ENCODE measurements around the gene KCTD15. TPM values are rescaled to one million over a fixed set of nuclear protein-coding genes. Genes with fewer than 3 reads are reported as not detected.

KCTD15 gene
- total RNA-seq, 1 donor from 2014 or later: 53.2 TPM

DNA sequence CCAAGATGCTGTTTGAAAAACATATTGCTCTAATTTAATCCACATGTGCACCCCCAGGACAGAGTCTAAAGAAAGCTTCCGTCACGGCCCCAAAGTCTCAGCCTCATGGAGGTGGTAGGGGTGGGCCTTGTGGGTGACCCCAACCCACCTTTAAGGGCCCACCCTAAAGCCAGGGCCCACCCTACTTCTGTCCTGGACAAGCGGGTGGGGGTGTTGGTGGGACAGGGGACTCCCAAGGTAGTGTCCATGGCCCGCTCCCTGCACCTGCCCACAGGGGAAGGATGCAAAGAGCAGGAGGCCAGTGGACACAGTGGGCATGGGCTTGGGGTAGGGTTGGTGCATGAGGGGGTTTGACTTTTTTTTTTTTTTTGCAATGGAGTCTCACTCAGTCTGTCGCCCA is 66.8 kb downstream of the KCTD15 start:
- peak; percentile 55 for DNase-seq (ENCODE audit: extremely low spot score, unreplicated experiment)
- Mint-ChIP-seq H3K27ac (no peak overlapping the region), H3K4me3 (no peak overlapping the region), H3K4me1 (ENCODE audit: unreplicated experiment) (peaks cover 13% of the 10 kb centered on the region), H3K36me3 (no peaks in the 10 kb centered on the region), H3K27me3 (peaks cover 7% of the 10 kb centered on the region), H3K9me3 (no peaks in the 10 kb centered on the region)
- TF ChIP-seq, protein P1, sequence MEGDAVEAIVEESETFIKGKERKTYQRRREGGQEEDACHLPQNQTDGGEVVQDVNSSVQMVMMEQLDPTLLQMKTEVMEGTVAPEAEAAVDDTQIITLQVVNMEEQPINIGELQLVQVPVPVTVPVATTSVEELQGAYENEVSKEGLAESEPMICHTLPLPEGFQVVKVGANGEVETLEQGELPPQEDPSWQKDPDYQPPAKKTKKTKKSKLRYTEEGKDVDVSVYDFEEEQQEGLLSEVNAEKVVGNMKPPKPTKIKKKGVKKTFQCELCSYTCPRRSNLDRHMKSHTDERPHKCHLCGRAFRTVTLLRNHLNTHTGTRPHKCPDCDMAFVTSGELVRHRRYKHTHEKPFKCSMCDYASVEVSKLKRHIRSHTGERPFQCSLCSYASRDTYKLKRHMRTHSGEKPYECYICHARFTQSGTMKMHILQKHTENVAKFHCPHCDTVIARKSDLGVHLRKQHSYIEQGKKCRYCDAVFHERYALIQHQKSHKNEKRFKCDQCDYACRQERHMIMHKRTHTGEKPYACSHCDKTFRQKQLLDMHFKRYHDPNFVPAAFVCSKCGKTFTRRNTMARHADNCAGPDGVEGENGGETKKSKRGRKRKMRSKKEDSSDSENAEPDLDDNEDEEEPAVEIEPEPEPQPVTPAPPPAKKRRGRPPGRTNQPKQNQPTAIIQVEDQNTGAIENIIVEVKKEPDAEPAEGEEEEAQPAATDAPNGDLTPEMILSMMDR (conservative IDR thresholded peaks at IDR 0.05): no peak

DNA sequence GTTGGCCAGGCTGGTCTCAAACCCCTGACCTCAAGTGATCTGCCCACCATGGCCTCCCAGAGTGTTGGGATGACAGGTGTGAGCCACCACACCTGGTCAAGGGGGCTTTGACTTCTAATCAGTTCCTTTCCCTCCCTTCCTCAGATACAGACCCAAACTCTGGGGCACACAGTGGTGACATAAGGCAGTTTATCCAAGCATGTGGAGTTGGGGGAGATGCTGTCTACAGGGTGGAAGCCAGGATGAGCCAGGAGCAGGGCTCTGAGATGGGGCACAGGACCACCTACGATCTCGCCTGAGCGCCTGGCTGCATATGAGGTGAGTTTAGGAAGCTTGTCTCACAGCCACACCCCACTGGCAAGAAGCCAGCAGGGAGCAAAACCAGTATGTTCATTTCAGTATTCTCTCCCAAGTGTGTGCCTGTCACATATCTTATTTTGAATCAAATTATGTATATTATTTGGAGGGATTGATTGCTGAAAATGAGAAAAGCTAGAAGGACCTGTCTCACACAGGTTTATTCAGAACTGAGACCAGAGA is 67.7 kb downstream of the KCTD15 start:
- peaks cover 22% of the 10 kb centered on the region for H3K4me1 Mint-ChIP-seq (ENCODE audit: unreplicated experiment)
- peaks cover 8% of the 10 kb centered on the region for H3K27me3 Mint-ChIP-seq
- H3K4me3 Mint-ChIP-seq: no peak overlapping the region
- H3K27ac Mint-ChIP-seq: no peak overlapping the region
- no peaks in the 10 kb centered on the region for H3K36me3 Mint-ChIP-seq
- H3K9me3 Mint-ChIP-seq: no peaks in the 10 kb centered on the region
- TF ChIP-seq, protein P1 (conservative IDR thresholded peaks at IDR 0.05): no peak
- DNase-seq (ENCODE audit: extremely low spot score, unreplicated experiment): peak; percentile 64

DNA sequence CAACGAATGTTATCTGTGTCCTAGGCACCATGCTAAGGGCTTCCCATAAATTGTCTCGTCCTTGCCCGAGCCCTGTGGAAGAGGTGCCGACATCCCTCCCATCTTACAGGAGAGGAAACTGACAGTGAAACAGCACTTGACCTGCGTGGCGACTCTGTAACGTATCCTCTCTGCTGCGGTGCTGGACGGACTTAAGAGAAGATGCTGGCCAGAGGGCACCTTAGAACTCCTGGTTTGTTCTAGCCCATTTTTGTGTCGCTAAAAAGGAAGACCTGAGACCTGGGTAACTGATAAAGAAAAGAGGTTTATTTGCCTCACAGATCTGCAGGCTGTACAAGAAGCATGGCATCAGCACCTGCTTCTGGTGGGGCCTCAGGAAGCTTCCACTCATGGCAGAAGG is 68.6 kb downstream of the KCTD15 start:
- Mint-ChIP-seq H3K27ac (no peak overlapping the region), H3K9me3 (no peaks in the 10 kb centered on the region), H3K27me3 (peaks cover 8% of the 10 kb centered on the region), H3K4me3 (no peak overlapping the region), H3K36me3 (no peaks in the 10 kb centered on the region), H3K4me1 (ENCODE audit: unreplicated experiment) (peaks cover 27% of the 10 kb centered on the region)
- peak; percentile 25 for DNase-seq (ENCODE audit: extremely low spot score, unreplicated experiment)
- TF ChIP-seq, protein P1 (conservative IDR thresholded peaks at IDR 0.05): no peak

Other genes starting within 250 kb of the KCTD15 start
- gene CHST8, start 174.9 kb upstream of the KCTD15 start, total RNA-seq (ENCODE audit: low replicate concordance): 5.7 and 10.8 TPM in 2 replicates

Measured in type B pancreatic cell (in vitro differentiated cells).